ENCODE measurements around the gene KRTAP19-2.
"Not testable (repeated sequence)": the region's sequence is repeated elsewhere in the genome, so short reads cannot be mapped to it uniquely, and the experiment has no call there.

The KRTAP19-2 gene

GRCh38 chr21:30487336-30487735, at the start of gene KRTAP19-2:
Gene KRTAP19-2, minus strand, starts transcription at chr21:30487436. Its CDS starts 88 bp downstream, at chr21:30487348.
- DNase-seq: no peak

- DNase-seq: no peak
These were observed 31.6 kb upstream of the KRTAP19-2 start for GRCh38 chr21:30518876-30519275.

DNA sequence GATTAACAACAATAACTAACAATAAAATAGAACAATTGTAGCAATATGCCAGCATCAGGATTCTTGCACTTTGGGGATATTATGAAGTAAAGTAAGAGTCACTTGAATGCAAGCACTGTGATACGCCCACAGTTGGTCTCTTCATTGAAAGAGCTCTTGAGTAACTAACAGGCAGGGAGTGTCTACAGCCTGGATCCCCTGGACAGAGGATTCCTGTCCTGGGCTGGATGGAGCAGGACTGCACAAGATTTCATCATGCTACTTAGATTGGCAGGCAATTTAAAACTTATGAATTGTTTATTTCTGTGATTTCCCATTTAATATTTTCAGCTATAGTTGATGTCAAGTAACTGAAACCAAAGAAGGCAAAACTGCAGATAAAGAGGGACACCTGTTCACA, 28.4 kb upstream of the KRTAP19-2 start:
- no peak for DNase-seq

DNA sequence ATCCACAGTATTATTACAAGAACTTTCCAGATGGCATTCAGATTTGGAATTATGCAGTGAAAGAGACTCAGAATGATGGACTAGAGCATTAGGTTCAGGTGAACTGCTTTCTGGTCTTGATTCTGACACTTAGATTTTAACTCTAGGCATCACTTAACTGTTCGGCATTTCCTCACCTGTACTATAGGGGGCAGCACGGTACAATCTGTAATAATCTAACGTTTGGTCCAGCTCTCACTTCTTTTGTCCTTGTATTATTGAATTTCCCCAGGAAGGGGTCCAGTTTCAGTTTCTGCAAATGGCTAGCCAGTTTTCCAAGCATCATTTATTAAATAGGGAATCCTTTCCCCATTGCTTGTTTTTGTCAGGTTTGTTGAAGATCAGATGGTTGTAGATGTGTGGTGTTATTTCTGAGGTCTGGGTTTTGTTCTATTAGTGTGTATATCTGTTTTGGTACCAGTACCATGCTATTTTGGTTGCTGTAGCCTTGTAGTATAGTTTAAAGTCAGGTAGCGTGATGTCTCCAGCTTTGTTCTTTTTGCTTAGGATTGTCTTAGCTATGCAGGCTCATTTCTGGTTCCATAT, 18.5 kb upstream of the KRTAP19-2 start:
- DNase-seq: not testable (repeated sequence)

DNA sequence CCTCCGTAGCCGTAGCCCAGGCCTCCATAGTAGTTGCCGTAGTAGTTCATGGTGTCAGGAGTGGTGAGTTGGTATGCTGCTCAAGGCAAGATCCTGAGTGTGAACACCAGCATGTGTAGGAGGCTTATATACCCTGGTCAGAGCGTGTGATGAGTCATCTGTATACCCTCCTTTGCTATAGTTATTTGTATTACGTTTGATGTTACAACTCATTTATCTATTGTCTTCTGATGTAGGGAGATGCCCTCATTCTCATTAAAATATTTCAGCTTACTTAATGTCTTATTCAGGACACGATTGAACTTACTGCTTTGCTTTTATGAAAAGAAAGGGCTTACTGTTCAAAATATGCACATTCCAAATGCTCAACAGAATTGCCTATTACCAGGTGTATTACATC, 14.8 kb upstream of the KRTAP19-2 start, which contains the start of gene KRTAP19-5:
KRTAP19-5 (minus strand) TSS at position 101 of the 400 bp plus-strand sequence; CDS start at position 50, 51 bp downstream.
- DNase-seq: no peak

DNA sequence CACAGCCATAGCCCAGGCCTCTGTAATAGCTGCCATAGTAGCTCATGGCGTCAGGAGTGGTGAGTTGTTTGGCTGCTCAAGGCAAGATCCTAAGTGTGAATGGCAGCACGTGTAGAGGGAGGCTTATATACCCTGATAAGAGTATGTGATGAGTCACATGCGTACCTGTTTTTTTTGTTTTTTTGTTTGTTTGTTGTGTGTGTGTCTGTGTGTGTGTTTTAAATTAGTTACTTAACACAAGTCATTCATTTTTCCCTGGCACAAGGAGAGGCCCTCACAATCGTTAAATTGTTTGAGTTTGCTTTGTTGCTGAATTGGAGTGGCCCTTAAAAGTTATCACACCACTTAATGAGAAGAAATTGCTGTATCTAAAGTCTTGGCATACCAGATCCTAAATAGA, 9.8 kb upstream of the KRTAP19-2 start, which contains the start of gene KRTAP19-4:
KRTAP19-4 (minus strand) TSS at position 101 of the 400 bp plus-strand sequence; CDS start at position 46, 55 bp downstream.
- DNase-seq: no peak

DNA sequence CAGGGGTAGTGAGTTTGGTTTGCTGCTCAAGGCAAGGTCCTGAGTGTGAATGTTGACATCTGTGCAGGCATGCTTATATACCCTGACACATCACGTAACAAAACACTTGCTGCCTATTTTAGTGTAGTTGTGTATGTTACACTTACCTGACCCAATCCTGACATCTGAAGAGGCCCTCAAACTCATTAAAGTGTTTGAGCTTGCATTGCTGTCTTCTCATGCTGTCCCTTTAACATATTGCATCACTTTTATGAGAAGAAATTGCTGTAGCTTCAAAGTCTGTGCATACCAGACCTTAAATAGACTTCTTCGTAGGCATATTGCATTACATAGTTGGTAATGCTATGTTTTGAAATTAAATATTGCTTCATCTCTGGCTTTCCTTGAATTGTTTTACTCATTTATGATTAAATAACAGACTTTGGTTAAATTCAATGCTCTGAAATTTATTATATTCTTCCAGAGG, 4.8 kb upstream of the KRTAP19-2 start, which contains the start of gene KRTAP19-3:
KRTAP19-3 (minus strand) TSS at position 51 of the 466 bp plus-strand sequence. CDS start 56 bp downstream, outside the sequence.
- no peak for DNase-seq

GRCh38 chr21:30486180-30486579, 1.1 kb downstream of the KRTAP19-2 start:
- DNase-seq: no peak

GRCh38 chr21:30482130-30482529, 5.1 kb downstream of the KRTAP19-2 start:
- no peak for DNase-seq

GRCh38 chr21:30480145-30480544, 7.1 kb downstream of the KRTAP19-2 start, which contains the start of gene KRTAP19-1:
Gene KRTAP19-1, minus strand, starts transcription at chr21:30480367. Its CDS starts 50 bp downstream, at chr21:30480317.
- no peak for DNase-seq

GRCh38 chr21:30479259-30479658, 8.0 kb downstream of the KRTAP19-2 start:
- no peak for DNase-seq

DNA sequence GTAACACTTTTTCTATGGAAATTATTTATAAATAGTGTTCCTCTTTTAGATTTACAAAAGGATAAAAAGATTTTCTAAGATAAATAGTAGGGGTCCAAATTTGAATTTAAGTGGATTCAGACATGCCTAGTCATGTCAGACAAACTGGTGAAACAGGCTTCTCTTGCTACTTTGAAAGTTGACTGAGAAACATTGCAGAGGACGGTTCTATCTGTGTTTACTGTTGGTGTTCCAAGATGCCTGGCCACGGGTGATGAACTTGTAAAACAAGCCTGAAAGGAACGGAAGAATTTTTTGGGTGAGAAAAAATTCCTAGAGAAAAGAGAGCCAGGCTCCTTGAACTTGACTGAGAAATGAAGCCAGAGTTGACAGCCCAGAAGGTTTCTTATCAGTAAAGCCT, 9.2 kb downstream of the KRTAP19-2 start:
- DNase-seq: no peak

- no peak for DNase-seq
These were observed 18.1 kb downstream of the KRTAP19-2 start for GRCh38 chr21:30468900-30469714.

GRCh38 chr21:30463713-30464112, 23.5 kb downstream of the KRTAP19-2 start:
- no peak for DNase-seq

DNA sequence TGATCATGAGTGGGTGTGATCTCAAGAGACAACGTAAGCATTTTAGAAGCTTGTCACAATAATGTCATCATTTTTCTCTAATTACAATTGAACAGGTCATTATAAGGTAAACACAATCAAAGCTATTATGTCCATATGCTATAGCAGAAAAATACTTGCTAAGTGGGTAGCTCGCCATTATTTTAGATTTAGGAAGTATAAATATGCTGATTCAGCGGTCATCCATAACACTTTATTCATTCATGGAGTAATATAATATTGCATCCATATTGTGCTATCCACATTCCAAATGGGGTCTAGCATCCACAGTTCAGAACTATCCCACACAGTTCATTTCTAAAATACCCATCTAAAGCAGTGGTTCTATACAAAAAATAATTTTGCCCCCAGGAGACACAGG, 38.7 kb downstream of the KRTAP19-2 start:
- no peak for DNase-seq

DNA sequence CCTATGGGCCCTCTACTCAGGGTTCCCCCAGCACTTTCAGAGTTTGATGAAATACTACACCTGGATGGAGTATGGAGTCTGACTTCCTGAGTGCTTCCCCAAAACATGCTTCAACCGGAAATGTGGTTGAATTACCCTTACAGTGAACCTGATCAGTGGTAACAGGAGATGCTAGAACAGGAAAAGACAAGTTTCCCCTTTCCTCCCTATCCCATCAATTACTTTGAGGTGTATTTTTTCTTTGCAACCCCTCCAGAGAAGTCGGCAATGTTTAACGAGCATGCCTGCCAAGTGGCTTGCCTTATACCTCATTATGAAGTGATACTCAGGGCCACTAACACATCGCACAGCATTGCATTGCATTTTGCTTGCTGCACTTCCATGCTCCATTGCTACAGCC, 40.2 kb downstream of the KRTAP19-2 start:
- DNase-seq: no peak

DNA sequence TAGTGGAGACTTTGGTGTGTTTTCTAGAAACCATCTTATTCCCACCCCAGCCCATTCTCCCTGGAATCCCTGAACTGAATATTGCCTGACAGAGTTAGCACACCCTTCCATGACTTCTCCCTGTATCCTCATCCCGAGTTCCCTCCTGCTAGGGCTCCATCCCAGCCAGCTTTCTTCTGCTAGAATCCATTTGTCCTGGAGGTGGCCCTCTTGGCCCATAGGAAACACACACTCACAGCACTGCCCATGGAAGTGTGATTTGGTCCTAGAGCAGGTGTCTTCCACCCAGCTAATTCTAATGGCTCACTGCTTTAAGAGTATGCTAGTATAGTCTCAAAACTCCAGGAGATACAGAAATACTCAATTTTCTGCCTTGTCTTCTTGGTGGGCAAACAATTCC, 43.0 kb downstream of the KRTAP19-2 start:
- no peak for DNase-seq

DNA sequence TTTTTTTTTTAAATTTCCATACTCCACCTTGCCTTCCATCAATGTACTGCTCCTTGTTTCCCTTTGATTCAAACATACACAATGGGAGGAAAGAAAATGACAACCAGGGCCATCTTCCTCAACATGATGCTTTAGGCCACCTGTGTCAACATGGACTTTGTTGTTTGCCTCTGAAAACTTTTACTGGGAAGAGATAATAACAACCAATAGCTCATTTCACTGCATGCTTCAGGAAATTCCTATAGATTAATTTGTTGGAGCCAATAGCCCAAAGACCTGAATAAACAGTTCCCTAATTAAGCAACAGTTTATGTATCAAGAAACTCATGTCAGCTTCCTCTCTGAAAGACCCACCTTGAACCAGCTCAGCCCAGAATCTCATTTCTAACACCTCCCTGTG, 44.0 kb downstream of the KRTAP19-2 start:
- DNase-seq: no peak

DNA sequence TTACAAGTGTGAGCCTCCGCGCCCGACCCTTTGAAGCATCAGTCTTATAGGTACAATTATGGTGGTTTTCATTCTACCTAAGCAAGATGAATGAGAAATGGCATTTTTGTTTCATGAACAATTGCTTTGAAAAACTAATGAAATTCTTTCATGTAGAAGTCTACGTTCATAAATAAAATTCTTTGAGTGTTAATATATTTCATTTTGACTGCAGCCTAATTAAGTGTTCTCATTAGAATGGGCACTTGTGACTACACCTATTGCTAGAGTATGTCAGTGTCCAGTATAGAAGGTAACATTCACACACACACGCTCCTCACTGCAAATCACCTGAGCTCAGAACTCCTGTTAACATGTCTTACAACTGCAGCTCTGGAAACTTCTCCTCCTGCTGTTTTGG, 47.3 kb downstream of the KRTAP19-2 start, which contains the start of gene KRTAP15-1:
KRTAP15-1 (plus strand) TSS at position 301 of the 400 bp plus-strand sequence; CDS start at position 354, 53 bp downstream.
- DNase-seq: no peak

Data from CD4-positive, alpha-beta T cell treated with Interleukin-6 for 4 hours (primary cell).